GM12873 (cell line): Measurements from ENCODE around the gene CELF6.

Experiments used
- CTCF ChIP-seq: IDR thresholded peaks from 2 replicates; pipeline ENCODE4 v1.5.1; 2012; ENCODE audit warnings: low read depth, mild to moderate bottlenecking, moderate library complexity, low read length, control low read depth; ENCODE audit not compliant: insufficient read depth; ENCODE audit errors: missing control alignments

CELF6 gene

GRCh38 chr15:72239652-72240051 is 80.3 kb downstream of the CELF6 start:
- TF ChIP-seq CTCF: no peak

- no peak for TF ChIP-seq CTCF
Measured at GRCh38 chr15:72238586-72238985, 81.4 kb downstream of the CELF6 start.

- TF ChIP-seq CTCF: no peak
Measured at GRCh38 chr15:72237853-72238224, 82.1 kb downstream of the CELF6 start.

- TF ChIP-seq CTCF: no peak
Measured at GRCh38 chr15:72237029-72237852, 82.7 kb downstream of the CELF6 start.

GRCh38 chr15:72236381-72237003 is 83.5 kb downstream of the CELF6 start:
- no peak for TF ChIP-seq CTCF

- no peak for TF ChIP-seq CTCF
Measured at GRCh38 chr15:72235298-72235697, 84.7 kb downstream of the CELF6 start.
